HG03460 (cell line): ENCODE results near the gene POU2F2.
A peak's percentile ranks its signal among the peaks of the same experiment; 100 is the strongest.
"Not testable (repeated sequence)": the region's sequence is repeated elsewhere in the genome, so short reads cannot be mapped to it uniquely, and the experiment has no call there.

Experiments
- ATAC-seq: cut with Tn5 transposase; IDR thresholded peaks from one replicate; pipeline ENCODE4 v1.9.1; 2021; ENCODE audit not compliant: unreplicated experiment

The POU2F2 gene

DNA sequence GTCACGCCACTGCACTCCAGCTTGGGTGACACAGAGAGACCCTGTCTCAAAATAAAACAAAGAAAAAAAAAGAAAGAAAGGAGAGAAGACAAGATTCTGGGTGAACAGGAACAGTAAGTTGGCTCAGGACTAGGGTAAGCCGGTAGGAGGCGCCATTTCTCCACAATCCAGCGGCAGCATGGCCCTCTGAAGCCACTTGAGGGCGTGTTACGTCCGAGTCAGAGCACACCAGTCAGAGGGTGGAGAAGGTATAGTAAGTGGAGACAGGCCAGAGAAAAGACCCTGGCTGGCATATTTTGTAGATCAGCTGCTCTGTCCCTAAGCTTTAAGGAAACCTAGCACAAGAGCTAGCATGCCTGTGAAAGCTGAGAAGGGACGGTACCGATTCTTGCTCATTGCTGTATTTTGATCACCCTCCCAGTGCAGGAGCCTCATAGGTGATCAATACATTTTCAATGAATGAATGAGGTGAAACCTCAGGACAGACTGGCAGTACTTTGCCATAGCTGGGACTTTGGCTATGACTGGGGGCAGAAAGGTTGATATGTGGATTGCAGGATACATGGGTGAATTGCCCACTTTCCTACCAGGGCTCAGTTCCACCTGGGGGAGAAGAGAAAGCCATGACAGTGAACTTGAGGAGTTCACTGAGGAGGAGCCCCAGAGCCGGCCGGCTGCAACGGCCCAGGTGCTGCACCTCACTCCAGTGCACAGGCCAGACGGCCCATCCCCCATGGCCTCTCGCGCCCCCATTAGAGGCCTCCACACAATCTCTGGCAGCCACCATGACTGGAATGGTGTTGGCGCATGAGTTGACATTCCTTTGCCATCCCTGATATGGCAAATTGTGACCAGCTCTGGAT, 23.5 kb downstream of the POU2F2 start:
- peak; percentile 69 for ATAC-seq

- ATAC-seq = no peak
These were observed 26.9 kb downstream of the POU2F2 start for GRCh38 chr19:42105368-42105767.

DNA sequence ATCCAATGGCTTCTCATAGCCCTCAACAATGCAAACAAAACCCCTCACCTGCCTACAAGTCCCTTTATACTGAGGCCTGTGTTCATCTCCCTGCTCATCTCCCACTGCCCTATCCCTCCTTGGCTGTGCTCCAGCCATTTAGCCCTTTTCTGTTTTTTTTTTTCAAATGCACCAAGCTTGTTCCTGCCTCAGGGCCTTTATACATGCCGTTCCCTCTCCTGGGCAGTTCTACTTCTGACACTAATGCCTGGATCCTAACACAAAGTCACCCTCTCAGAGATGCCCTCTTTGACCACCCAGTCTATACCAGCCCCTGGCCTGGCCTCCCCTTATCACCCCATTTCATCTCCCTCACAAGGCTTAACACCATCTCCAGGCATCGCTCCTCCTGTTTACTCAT, 29.4 kb downstream of the POU2F2 start:
- no peak for ATAC-seq

GRCh38 chr19:42100241-42100640, 32.0 kb downstream of the POU2F2 start:
- not testable (repeated sequence) for ATAC-seq

DNA sequence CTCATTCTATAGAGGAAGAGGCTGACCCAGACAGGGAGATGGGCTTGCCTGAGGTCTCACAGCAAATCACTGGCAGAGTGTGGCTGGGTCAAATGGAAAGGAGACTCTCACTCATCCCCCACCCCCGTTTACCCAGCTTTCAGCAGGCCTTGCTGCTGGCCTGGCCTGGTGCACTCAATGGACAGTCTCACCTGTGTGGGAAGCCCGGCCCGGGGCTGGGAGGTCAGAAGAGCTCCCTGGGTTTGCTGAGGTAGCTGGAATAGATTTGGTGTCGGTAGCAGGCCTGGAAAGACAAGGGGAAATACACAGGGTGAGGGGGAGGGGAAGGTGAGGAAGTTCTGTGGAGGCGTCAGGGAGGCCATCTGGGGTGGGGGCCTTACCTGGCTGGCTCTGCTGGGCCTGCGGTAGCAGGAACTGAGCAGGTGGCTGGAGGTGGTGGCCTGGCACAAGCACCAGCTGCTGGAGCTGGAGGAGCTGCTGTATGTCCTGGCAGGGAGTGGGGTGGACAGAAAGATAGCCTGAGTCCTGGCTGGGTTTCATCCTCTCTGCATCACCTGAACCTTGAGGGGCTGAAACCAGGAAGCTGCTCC, 32.8 kb downstream of the POU2F2 start:
- no peak for ATAC-seq

GRCh38 chr19:42098781-42099180, 33.5 kb downstream of the POU2F2 start:
- ATAC-seq = no peak

DNA sequence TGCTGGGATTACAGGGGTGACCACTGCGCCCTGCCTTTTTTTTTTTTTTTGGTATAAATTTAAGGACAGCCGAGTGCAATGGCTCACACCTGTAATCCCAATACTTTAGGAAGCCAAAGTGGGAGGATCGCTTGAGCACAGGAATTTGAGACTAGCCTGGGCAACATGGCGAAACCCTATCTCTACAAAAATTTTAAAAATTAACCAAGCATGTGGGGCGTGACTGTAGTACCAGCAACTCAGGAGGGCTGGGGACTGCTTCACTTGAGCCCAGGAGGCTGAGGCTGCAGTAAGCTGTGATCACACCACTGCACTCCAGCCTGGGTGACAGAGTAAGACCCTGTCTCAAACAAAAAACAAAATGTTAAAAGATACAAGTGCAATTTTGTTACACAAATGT, 34.8 kb downstream of the POU2F2 start:
- no peak for ATAC-seq

- ATAC-seq = no peak
These were observed 35.9 kb downstream of the POU2F2 start for GRCh38 chr19:42096255-42096837.

GRCh38 chr19:42095814-42096230, 36.4 kb downstream of the POU2F2 start:
- ATAC-seq = no peak

DNA sequence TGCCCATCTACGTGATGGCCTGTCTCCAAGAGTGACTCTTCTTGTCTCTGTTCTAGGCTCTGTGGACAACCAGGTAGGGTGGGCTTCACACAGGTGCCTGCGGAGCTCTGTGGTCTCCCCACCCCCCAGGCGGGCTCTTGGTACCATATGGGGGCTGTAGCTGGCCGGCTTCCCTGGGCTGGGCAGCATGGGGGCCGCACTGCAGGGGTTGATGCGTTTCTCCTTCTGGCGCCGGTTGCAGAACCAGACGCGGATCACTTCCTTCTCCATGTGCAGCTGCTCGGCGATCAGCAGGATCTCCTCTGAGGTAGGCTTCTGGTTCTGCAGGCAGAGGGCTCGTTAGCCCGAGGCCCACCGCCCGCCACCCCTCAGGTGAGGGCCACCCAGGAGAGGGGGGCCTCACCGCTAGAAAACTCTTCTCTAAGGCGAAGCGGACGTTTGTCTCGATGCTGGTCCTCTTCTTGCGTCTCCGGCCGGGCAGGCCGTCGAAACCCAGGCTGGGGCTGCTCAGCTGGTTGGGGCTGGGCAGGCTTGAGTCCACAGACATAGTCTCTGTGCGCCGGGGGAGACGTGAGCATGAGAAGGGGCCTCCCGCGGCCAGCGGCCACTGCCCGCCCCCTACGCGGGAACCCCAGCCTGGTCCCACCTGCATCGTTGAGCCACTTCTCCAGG, 37.0 kb downstream of the POU2F2 start:
- ATAC-seq = no peak

- no peak for ATAC-seq
These were observed 38.3 kb downstream of the POU2F2 start for GRCh38 chr19:42093926-42094325.

- ATAC-seq = no peak
These were observed 38.7 kb downstream of the POU2F2 start for GRCh38 chr19:42093505-42093904.

DNA sequence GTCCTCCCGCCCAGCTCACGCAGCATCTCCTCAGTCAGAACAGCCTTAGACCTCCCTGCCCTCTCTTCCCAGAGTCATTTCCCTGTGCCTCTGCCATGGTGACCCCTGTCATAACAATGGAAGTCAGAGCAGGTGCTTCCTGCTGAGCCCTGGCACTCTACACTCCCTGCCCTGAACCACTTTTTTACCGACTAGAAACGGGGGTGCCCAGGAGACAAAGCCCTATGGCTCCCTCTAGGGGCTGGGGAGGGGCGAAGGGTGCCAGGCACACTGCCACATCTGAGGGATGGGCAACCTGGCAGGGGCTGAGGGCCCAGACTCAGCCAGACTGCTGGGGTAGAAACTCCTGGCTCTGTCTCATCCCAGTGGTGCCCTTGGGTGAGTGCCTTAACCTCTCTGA, 39.9 kb downstream of the POU2F2 start:
- ATAC-seq = no peak

DNA sequence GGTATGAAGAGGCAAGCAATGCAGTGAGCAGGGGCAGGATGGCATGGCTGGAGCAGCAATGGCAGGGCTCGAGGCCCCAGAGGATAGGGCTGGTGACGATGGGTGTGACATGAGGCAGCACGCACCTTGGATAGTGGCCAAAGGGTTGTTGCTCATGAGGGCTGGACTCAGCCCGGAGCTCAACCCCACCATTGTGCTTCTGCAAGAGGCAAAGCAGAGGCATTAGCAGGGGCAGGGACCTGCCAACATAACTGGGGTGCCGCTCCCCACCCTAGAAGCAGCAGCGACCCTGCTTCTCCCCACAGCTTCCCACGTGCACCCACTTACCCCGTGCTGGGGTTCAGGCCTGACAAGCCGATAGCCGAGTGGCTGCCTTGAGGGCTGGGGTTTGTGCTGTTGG, 40.5 kb downstream of the POU2F2 start:
- no peak for ATAC-seq

GRCh38 chr19:42091300-42091699, 40.9 kb downstream of the POU2F2 start:
- ATAC-seq = no peak

DNA sequence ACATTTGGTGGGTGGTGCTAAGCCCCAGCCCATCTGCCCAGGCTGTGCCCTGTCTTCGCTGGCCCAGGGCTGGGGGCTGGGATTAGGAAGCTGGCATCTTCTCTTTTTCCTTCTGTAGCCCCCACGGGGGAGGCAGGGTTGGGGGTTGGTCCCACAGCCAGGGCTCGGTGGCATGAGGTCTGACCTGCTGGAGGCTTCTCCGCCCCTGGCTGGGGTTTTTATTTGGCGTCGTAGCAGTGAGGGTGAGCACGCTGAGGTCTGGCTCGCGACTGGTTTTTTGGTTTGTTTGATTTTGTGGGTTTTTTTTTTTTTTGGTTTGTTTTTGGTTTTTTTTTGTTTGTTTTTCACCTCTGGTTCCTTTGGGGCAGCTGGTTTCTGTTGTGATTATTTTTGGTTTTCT, 41.6 kb downstream of the POU2F2 start:
- ATAC-seq = no peak

DNA sequence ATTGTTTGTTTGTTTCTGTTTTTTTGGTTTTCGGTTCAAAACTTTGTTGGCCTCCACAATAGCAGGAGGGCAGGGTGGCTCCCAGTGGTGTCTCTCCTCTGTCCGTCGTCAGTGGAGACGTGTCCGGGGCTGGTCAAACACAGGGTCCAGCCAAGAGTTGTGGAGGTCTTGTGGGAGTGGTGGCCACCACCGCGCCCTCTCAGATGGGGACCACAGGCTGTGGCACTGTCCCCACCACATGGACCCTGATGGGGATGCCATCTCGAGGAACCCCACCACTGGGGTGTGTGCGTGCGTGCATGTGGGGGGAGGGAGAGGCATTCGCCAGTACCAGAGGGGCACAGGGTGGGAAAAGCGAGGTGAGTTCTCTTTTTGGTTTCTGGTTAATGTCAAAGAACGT, 42.5 kb downstream of the POU2F2 start:
- ATAC-seq = no peak

DNA sequence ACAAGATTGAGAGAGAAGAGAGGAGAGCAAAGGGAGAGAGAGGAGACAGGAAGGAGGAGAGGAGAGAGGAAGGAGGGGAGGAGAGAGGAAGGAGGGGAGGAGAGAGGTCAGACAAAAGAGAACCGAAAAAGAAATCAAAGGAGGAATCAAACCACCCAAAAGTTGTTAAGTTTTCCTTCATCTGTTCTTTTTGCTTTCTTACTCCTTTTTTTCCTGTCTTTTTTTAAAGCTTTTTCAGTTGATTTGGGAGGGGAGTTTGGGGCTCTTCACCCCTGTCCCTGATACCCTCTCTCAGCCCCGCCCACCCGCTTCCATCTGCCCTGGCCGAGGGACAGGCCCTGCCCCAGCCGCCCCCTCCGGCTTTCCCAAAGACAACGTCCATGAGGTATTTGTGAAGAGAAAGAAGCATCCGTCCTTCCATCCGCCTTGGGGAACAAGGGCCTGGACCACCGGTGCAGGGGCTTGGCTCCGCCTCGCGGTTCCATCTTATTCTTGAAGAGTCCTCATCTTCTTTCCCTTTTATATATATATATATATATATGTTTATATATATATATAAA, 43.0 kb downstream of the POU2F2 start:
- ATAC-seq = no peak

- ATAC-seq = no peak
These were observed 43.6 kb downstream of the POU2F2 start for GRCh38 chr19:42088471-42089190.

- no peak for ATAC-seq
These were observed 45.3 kb downstream of the POU2F2 start for GRCh38 chr19:42086770-42087550.
